ENCODE results near the gene ZNF835.
"Not testable (repeated sequence)": the region's sequence is repeated elsewhere in the genome, so short reads cannot be mapped to it uniquely, and the experiment has no call there.

Gene ZNF835

GRCh38 chr19:56671613-56671994 is at the start of gene ZNF835:
ZNF835 (minus strand) TSS chr19:56671757; CDS start chr19:56665198, 6,559 bp downstream.
- DNase-seq: peak; percentile 67

DNA sequence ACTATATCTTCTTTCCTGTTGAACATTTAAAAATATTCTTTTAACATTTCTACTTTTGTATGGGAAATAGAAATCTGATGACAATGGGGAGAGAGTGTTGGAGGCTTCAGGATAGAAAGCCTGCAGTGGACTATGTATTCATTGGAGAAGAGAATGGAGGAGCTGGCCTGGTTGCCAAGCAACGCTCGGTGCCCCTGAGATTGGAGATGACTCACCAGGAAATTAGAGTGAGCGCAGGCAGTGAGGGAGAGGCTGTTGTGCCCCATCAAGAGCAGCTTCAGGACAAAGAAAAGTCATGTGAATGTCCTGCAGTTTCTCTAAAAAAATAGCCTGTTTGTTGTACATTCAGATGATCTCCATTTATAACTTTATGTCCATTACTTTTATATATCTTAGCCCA is 48.7 kb upstream of the ZNF835 start:
- no peak for DNase-seq

- no peak for DNase-seq
Measured at GRCh38 chr19:56718231-56718630, 46.7 kb upstream of the ZNF835 start.

DNA sequence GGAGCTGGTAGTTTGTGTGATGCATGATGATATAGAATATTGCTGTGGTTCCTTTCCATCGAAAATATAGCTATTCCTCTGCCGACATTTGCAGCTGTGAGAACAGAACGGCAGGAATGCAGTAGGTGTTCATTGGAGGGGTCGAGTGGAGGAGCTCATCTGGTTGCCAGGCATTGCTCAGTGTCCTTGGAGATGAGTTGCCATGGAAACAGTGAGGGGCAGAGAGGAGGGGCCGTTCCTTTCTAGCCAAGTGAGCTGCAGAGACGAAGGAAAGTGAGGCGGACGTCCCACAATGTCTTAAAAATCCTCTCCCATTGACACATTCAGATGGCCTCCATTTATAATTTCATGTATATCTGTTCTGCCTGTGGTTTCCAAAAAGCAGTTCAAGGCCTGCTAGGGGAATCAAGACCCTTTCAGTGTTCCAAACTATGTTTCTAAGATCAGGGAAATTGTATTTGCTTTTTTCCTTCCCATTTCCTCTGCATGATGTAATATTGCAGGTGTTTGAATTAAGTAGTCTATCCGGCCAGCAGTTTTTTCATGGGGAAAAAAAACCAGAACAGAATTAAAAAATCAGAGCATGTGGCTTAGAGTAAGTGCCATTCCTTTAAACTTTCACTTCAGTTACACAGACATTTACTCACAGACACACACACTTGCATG is 41.2 kb upstream of the ZNF835 start:
- DNase-seq: no peak

DNA sequence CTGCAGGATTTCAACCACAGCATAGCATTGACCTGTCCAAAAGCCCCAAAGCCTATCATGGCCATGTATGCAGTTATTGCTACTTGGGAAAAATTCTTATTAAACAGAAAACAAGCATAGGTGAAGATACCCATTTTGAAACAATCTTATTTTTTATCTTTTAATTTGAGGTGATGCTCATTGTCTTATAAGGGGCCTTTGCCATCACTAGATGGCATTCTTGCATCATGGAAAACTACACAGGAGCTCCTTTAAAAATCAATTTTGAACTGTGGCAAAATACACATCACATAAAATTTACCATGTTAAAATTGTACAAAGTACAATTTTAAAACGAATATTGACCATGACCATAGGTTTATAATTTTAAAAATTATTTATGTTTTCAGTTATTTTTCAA is 38.9 kb upstream of the ZNF835 start:
- DNase-seq: no peak

GRCh38 chr19:56707821-56708220 is 36.3 kb upstream of the ZNF835 start:
- DNase-seq: no peak

- DNase-seq: no peak
Measured at GRCh38 chr19:56705939-56706338, 34.4 kb upstream of the ZNF835 start.

GRCh38 chr19:56701895-56702294 is 30.3 kb upstream of the ZNF835 start:
- no peak for DNase-seq

DNA sequence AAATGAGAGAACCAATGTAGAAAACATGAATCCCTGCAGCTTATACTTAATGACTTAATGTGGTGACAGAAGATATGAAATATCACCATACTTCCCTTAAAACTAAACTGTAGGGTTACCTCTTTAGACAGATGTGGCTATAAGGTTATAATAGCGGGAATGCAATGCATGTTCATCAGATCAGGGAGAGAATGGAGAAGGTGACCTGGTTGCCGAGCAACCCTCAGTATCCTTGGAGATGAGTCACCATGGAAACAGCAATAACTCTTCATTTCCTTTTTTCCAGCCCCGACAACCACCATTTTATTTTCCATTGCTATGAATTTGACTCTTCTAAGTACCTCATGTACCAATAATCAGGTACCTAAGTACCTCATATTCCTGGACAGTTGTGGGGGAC is 28.0 kb upstream of the ZNF835 start:
- no peak for DNase-seq

DNA sequence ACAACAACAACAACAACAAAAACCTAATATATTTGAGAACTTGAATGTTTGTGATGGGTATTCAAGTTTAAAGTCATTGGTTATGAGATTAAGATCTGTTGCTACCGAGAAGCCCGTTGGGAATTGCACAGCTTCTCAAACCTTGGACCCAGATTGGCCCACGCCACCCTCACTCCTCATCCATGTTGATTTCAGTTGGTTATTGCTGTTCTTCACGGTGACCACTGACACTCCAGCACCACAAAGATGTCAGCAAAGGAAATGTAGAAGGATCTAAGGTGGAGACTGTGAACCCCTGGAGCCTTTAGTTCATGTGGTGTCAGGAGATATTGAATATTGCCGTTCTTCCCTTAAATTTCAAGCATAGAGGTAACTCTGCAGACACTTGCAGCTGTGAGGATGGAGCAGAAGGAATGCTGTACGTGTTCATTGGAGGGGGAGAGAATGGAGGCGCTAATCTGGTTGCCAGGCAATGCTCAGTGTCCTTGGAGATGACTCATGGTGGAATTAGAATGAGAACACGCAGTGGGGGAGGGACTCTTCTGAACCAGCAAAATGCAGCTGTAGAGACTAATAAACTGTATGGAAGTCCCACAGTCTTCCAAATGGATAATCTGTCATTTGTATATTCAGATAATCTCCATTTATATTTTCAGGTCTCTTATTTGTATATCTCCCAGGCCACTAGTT is 20.8 kb upstream of the ZNF835 start:
- DNase-seq: no peak

- no peak for DNase-seq
Measured at GRCh38 chr19:56690670-56691069, 19.1 kb upstream of the ZNF835 start.

DNA sequence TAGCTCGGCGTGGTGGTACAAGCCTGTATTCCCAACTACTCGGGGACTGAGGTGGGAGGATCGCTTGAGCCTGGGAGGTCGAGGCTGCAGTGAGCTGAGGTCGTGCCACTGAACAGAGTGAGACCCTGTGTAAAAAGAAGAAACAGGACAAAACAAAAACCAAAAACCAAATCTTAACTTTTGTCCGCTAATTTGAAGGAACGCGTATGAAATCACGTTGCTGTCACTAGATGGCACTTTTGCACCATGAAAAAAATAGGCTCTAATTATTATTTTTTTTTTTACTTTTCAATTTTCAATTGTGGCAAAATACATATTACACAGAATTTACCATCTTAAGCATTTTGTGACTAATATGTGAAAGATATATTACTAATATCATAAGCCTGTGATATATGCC is 17.6 kb upstream of the ZNF835 start:
- DNase-seq: no peak

GRCh38 chr19:56687031-56687430 is 15.5 kb upstream of the ZNF835 start:
- no peak for DNase-seq

- DNase-seq: no peak
Measured at GRCh38 chr19:56683116-56683515, 11.6 kb upstream of the ZNF835 start.

GRCh38 chr19:56681702-56682101 is 10.1 kb upstream of the ZNF835 start:
- DNase-seq: no peak

DNA sequence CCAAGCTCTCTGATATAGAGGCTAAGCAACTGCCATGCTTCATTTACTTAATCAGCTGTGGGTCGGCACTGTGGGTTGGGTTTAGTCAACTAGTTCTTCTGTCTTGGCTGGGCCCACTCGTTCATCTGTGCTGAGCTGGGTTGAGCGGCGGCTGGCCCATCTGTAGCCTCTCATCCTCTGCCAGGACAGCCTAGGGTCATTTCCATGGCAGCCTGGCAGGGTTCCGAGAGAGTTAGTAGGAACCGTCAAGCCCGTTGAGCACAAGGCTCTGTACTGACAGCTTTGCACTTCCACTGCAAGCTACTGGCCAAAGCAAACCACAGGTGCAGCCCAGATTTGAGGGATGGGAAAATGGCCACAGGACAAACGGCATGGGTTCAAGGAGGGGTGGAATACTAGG is 6.6 kb upstream of the ZNF835 start:
- DNase-seq: no peak

DNA sequence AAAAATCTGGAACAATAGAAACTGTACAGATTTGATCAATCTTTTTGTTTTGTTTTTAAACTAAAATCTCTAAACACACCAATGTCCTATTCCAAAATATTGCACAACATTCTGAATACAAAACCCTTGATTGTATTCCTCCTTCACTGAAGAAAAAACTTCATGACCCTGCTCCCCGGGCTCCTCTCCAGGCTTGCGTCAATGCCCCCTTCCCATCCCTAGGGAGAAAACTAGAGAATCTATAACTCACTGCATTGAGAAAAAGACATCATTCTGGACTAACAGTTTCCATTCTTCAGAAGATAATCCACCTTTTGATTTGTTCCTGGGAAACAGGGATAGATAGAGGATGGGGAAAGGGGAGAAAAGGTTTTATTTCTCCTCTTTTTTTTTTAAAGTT is 1.1 kb upstream of the ZNF835 start:
- not testable (repeated sequence) for DNase-seq

DNA sequence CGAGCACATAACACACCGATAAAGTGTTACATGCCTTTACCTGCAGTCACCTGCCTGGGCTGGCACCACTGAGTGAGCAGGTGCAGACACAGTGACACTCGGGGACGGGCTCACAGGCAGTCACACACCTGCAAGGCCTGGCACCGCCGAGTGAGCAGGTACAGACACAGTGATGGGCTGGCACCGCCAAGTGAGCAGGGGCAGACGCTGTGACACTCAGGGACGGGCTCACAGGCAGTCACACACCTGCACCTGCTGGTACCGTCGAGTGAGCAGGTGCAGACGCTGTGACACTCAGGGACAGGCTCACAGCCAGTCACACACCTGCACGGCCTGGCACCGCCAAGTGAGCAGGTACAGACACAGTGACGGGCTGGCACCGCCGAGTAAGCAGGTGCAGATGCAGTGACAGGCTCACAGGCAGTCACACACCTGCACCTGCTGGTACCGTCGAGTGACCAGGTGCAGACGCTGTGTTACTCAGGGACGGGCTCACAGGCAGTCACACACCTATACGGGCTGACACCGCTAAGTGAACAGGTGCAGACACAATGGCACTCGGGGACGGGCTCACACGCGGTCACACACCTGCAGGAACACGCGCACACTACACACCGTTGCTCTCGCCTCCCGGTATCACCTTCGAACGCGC is 470 bp downstream of the ZNF835 start:
- peak; percentile 1 for DNase-seq

- no peak for DNase-seq
Measured at GRCh38 chr19:56670401-56670960, 1.1 kb downstream of the ZNF835 start.

DNA sequence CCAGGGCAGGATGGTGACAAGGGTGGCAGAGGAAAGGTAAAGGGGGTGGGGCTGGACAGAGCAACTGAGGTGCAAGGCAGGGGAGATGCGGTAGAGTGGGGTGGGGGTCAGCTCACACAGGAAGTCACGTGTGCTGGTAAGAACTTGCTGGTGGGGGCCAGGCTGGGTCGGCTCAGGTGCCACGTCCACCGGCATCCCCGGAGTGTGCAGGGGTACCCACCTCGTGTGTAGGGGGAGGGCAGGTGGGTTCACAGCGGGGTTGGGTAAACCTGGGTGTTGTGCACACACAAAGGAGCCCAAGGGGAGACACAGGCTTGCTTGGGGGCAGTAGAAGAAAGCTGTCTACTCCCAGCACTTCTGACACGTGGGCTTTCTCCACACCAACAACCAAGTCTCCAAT is 2.9 kb downstream of the ZNF835 start:
- DNase-seq: no peak

GRCh38 chr19:56667311-56667870 is 4.2 kb downstream of the ZNF835 start:
- no peak for DNase-seq

GRCh38 chr19:56664511-56664910 is 7.0 kb downstream of the ZNF835 start:
- no peak for DNase-seq

DNA sequence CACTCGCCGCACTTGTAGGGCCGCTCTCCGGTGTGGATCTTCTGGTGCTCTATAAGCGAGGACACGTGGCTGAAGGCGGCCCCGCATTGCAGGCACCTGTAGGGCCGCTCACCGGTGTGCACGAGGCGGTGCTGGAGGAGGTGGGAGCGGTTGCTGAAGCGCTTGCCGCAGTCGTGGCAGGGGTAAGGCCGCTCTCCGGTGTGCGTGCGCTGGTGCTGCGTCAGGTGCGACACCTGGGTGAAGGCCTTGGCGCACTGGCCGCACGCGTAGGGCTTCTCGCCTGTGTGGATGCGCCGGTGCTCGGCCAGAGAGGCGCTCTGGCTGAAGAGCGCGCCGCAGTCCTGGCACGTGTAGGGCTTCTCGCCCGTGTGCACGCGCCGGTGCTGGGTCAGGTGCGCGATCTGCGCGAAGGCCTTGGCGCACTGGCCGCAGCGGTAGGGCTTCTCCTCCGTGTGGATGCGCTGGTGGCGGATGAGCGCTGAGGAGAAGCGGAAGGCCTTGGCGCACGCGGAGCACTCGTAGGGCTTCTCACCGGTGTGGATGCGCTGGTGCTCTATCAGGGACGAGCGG is 7.5 kb downstream of the ZNF835 start:
- no peak for DNase-seq
